Kidney epithelial cell (primary cell): Measurements from ENCODE around the gene FGF1. TPM values are rescaled to one million over a fixed set of nuclear protein-coding genes. Genes with fewer than 3 reads are reported as not detected.

ENCODE experiments used
- DNase-seq: peaks from one replicate; pipeline ENCODE4 v3.0.0-alpha.2; 2010; ENCODE audit warnings: low read depth
- H3K27me3 ChIP-seq: 2 replicates; pipeline ENCODE4 v1.6.0; 2011; ENCODE audit warnings: low read length; ENCODE audit not compliant: control insufficient read depth, insufficient read depth
- H3K36me3 ChIP-seq: 2 replicates; pipeline ENCODE4 v1.5.1; 2011; ENCODE audit warnings: low read length; ENCODE audit not compliant: control insufficient read depth, insufficient read depth
- H3K4me3 ChIP-seq: 2 replicates; pipeline ENCODE4 v1.5.1; 2011; ENCODE audit warnings: low read depth, mild to moderate bottlenecking, control low read depth, low read length
- total RNA-seq: library from RNA; depleted of rRNA; stranded (reverse); fragments of >200 nt; gene quantifications from 2 replicates; pipeline ENCODE4 v1.2.3, GENCODE V29; 2015
- TF ChIP-seq, protein P1 (sequence below): IDR thresholded peaks from 2 replicates; pipeline ENCODE4 v1.5.1; 2011; ENCODE audit warnings: mild to moderate bottlenecking, moderate library complexity, low read length, control low read depth, inconsistent platforms; ENCODE audit not compliant: insufficient read depth, poor library complexity, severe bottlenecking

The FGF1 gene
- total RNA-seq, 1 donor from 2014 or later, result 12.1 TPM

DNA sequence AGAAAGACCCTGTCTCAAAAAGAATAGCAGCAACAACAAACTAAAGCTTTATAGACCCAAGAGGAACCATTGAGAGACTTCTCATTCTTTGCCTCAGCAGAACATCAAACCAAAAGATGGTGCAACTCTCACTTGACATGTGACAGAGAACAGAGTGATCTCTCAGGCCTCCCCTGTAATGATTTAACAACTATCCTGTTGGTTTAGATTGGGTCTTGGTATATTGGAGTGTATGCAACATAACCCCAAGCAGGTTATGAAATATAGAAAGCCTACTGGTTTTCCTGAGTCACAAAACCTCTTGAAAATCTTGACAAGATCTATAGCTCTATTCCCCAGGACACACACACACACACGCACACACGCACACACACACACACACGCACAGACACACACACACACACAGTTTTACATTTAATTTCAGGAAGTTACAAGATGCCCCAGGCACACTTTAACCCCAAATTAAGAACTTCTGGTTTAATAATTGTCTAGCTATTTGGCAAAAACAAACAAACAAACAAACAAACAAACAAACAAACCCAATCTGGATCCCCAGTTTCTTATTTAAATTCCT lies 6.5 kb upstream of the FGF1 start:
- no peaks in the 10 kb centered on the region for H3K27me3 ChIP-seq
- H3K4me3 ChIP-seq, result no peak overlapping the region
- H3K36me3 ChIP-seq, result no peaks in the 10 kb centered on the region
- TF ChIP-seq, protein P1, sequence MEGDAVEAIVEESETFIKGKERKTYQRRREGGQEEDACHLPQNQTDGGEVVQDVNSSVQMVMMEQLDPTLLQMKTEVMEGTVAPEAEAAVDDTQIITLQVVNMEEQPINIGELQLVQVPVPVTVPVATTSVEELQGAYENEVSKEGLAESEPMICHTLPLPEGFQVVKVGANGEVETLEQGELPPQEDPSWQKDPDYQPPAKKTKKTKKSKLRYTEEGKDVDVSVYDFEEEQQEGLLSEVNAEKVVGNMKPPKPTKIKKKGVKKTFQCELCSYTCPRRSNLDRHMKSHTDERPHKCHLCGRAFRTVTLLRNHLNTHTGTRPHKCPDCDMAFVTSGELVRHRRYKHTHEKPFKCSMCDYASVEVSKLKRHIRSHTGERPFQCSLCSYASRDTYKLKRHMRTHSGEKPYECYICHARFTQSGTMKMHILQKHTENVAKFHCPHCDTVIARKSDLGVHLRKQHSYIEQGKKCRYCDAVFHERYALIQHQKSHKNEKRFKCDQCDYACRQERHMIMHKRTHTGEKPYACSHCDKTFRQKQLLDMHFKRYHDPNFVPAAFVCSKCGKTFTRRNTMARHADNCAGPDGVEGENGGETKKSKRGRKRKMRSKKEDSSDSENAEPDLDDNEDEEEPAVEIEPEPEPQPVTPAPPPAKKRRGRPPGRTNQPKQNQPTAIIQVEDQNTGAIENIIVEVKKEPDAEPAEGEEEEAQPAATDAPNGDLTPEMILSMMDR, result no peak
- DNase-seq, result no peak

DNA sequence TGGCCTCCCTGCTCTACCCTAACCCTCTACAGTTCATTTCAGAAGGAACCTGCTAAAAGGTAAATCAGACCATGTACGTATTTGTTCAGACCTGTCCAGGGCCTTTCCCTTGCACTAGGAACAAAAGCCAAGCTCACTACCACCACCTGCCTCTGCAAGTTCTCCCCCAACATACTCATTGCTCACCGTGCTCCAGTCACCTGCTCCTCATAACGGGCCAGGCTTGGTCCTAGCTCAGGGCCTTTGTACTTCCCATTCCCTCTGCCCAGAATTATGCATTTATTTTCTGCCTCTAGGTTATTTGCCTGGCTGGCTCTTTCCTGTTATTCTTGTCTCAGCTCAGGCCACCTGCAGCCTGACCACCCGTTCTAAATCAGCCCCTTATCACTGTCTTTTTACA lies 4.8 kb upstream of the FGF1 start:
- Histone ChIP-seq H3K36me3 (no peaks in the 10 kb centered on the region), H3K4me3 (no peak overlapping the region), H3K27me3 (no peaks in the 10 kb centered on the region)
- no peak for DNase-seq
- TF ChIP-seq, protein P1, result no peak

GRCh38 chr5:142689081-142689480 lies 3.2 kb upstream of the FGF1 start:
- DNase-seq, result no peak
- Histone ChIP-seq H3K36me3 (no peaks in the 10 kb centered on the region), H3K27me3 (no peaks in the 10 kb centered on the region), H3K4me3 (no peak overlapping the region)
- TF ChIP-seq, protein P1, result no peak

DNA sequence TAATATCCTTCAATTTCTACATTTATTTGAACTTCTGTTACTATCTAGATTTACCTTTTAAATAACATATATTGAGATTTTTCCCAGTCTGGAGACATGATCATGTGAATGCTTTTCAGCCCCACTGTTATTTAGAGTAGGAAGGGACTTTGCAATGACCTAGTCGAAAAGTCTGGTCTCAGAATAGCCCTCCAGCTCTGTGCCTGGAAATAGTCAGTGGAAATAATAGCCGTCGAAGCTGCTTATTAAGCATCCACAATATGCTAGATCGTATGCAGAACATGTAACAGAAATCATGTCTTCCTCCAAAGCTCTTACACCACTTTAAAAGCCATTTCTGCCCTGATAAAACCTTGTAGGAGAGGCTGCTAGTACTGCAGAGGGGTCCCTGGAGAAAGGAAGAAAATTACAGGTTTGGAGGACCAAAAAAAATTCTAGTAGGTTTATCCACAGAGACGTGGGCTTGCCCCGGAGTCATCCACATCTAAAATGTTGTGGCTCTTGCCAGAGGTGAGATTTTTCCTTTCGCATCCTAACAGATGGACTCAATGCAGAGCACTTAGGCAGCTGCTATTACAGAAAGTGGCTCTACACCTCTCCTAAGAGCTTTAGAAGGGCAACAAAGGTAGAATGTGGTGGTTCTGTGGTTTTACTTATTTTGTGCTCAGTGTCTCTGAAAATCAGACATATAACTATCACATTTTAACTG lies 2.5 kb upstream of the FGF1 start:
- Histone ChIP-seq H3K27me3 (no peaks in the 10 kb centered on the region), H3K4me3 (no peak overlapping the region), H3K36me3 (no peaks in the 10 kb centered on the region)
- TF ChIP-seq, protein P1, result no peak
- no peak for DNase-seq

GRCh38 chr5:142686968-142687367 lies 1.1 kb upstream of the FGF1 start:
- no peak for DNase-seq
- Histone ChIP-seq H3K36me3 (no peaks in the 10 kb centered on the region), H3K27me3 (no peaks in the 10 kb centered on the region), H3K4me3 (no peak overlapping the region)
- TF ChIP-seq, protein P1, result no peak
